Neuronal stem cell (in vitro differentiated cells): ENCODE measurements around the gene SCYL1.

Experiments used
- DNase-seq: peaks from one replicate; pipeline ENCODE4 v3.0.0-alpha.2; 2013; ENCODE audit warnings: low spot score
- H2AFZ ChIP-seq: one replicate; pipeline ENCODE4 v1.6.1; 2013; ENCODE audit warnings: mild to moderate bottlenecking, low read length, inconsistent platforms
- H2AK5ac ChIP-seq: 2 replicates; pipeline ENCODE4 v1.6.1; 2013; ENCODE audit warnings: low read depth, mild to moderate bottlenecking, inconsistent platforms, low read length, moderate library complexity, mixed read lengths
- H2BK120ac ChIP-seq: 2 replicates; pipeline ENCODE4 v1.6.1; 2013; ENCODE audit warnings: low read depth, mild to moderate bottlenecking, inconsistent platforms, low read length, moderate library complexity, mixed read lengths
- H2BK12ac ChIP-seq: one replicate; pipeline ENCODE4 v1.6.1; 2013; ENCODE audit warnings: low read length, inconsistent platforms
- H2BK15ac ChIP-seq: 2 replicates; pipeline ENCODE4 v1.6.1; 2013; ENCODE audit warnings: mild to moderate bottlenecking, low read length, inconsistent platforms, mixed read lengths
- H2BK5ac ChIP-seq: one replicate; pipeline ENCODE4 v1.6.1; 2013; ENCODE audit warnings: inconsistent platforms, mild to moderate bottlenecking, low read length, moderate library complexity
- H3K14ac ChIP-seq: one replicate; pipeline ENCODE4 v1.6.1; 2013; ENCODE audit warnings: low read length, inconsistent platforms
- H3K18ac ChIP-seq: 2 replicates; pipeline ENCODE4 v1.6.1; 2013; ENCODE audit warnings: low read length, inconsistent platforms
- H3K23ac ChIP-seq: 2 replicates; pipeline ENCODE4 v1.6.1; 2013; ENCODE audit warnings: low read depth, mild to moderate bottlenecking, mixed read lengths, low read length, inconsistent platforms; ENCODE audit not compliant: poor library complexity
- H3K27ac ChIP-seq: replicated peaks from 3 replicates; pipeline ENCODE4 v1.5.1; 2013; ENCODE audit warnings: low read length, inconsistent platforms
- H3K27me3 ChIP-seq, 3 experiments: 2 replicates each; pipeline ENCODE4 v1.6.1; 2013; ENCODE audit warnings: low read length in 3 of 3, mild to moderate bottlenecking in 2 of 3, inconsistent platforms in 1 of 3, low read depth in 1 of 3, mixed read lengths in 1 of 3, moderate library complexity in 1 of 3; ENCODE audit not compliant: control insufficient read depth in 3 of 3, insufficient read depth in 3 of 3
- H3K36me3 ChIP-seq, 2 donors: replicated peaks in 1 of 2; 2 replicates each; pipeline ENCODE4 v1.6.1; 2013; ENCODE audit warnings: low read length in 2 of 2; ENCODE audit not compliant: control insufficient read depth in 2 of 2, insufficient read depth in 2 of 2
- H3K4ac ChIP-seq: 2 replicates; pipeline ENCODE4 v1.6.1; 2013; ENCODE audit warnings: inconsistent platforms, mild to moderate bottlenecking, low read length, moderate library complexity
- H3K4me1 ChIP-seq, 2 donors: 1 replicate in 1 of 2; 2 replicates in 1 of 2; pipeline ENCODE4 v1.6.1; 2013; ENCODE audit warnings: low read length in 2 of 2, low read depth in 1 of 2; ENCODE audit not compliant: control insufficient read depth in 2 of 2, insufficient read depth in 1 of 2
- H3K4me2 ChIP-seq: one replicate; pipeline ENCODE4 v1.6.1; 2013; ENCODE audit warnings: mild to moderate bottlenecking, low read length, inconsistent platforms; ENCODE audit not compliant: insufficient read depth, poor library complexity, severe bottlenecking
- H3K4me3 ChIP-seq, 2 donors: 2 replicates each; pipeline ENCODE4 v1.5.1; 2013; ENCODE audit warnings: low read length in 2 of 2, mild to moderate bottlenecking in 2 of 2, inconsistent platforms in 1 of 2, moderate library complexity in 1 of 2
- H3K79me1 ChIP-seq: one replicate; pipeline ENCODE4 v1.6.1; 2013; ENCODE audit warnings: low read depth, mild to moderate bottlenecking, inconsistent platforms, low read length, moderate library complexity
- H3K9ac ChIP-seq: one replicate; pipeline ENCODE4 v1.6.1; 2013; ENCODE audit warnings: mild to moderate bottlenecking, low read depth, low read length, inconsistent platforms; ENCODE audit not compliant: poor library complexity
- H3K9me3 ChIP-seq, 2 donors: replicated peaks in 1 of 2; 2 replicates each; pipeline versions ENCODE3 to v1.6.1; 2013; ENCODE audit warnings: low read length in 2 of 2, mild to moderate bottlenecking in 2 of 2, inconsistent platforms in 1 of 2, low read depth in 1 of 2, mixed read lengths in 1 of 2, moderate library complexity in 1 of 2; ENCODE audit not compliant: control insufficient read depth in 2 of 2, insufficient read depth in 1 of 2
- H4K8ac ChIP-seq: one replicate; pipeline ENCODE4 v1.6.1; 2013; ENCODE audit warnings: low read depth, mild to moderate bottlenecking, inconsistent platforms, low read length, moderate library complexity
- H4K91ac ChIP-seq: one replicate; pipeline ENCODE4 v1.6.1; 2013; ENCODE audit warnings: low read length, low read depth, mild to moderate bottlenecking, inconsistent platforms; ENCODE audit not compliant: poor library complexity
- WGBS, 2 donors: extraction: QIAGEN DNeasy Blood & Tissue Kit; methylation state at CpG; one replicate each; pipeline ENCODE4 v1.1.7; 2013; ENCODE audit warnings: missing lambda C conversion rate in 2 of 2, mixed read lengths in 1 of 2; ENCODE audit not compliant: insufficient read length in 2 of 2, insufficient replicate concordance in 1 of 2; ENCODE audit errors: extremely low coverage in 2 of 2; 5-methylcytosine and 5-hydroxymethylcytosine counted together

SCYL1 gene

DNA sequence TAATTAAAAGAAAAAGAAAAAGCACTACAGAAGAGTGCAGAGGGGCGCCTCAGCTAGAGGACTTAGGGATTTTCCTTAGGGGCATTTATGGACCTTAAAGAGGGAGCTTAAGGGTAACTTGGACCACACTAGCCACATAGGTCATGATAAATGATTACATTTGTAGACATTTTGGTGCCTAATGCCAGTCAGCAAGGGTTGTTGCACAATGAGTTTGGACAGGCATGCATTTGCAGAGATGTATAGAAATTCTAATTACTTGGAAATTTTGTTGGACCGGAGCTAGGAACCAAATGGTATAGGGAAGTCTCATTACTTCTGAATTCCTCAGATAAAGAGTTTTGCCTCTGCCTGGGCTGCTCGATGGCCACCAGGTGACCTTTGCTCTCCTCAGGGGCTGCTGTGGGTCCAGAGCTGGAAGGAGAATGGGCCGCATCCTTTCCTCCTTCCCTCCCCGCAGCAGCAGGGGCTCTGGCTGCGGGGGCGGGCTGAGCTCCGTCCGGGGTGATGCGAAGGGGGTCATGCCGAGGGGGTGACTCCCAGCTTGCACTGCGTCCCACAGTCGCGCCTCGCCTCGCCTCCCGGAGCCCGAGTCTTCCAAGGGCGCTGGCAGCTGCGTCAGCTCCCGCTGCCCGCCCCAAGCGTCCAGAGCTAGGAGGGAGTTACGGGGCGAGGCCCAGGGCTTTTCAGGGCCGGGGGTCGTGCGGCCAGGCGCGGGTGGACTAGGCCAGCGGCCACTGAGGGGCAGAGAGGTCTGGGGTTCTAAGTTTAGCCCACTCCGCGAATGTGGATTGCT is 46.3 kb upstream of the SCYL1 start:
- H2BK15ac ChIP-seq: peak overlapping the region; percentile 92
- H3K4me1 ChIP-seq: peaks cover 20 to 24% of the 10 kb centered on the region in 2 donors
- peak overlapping the region; percentile 56 for H3K23ac ChIP-seq
- H3K4me2 ChIP-seq: no peak overlapping the region
- no peak overlapping the region for H4K8ac ChIP-seq
- peak overlapping the region; percentile 76 for H2BK12ac ChIP-seq
- H4K91ac ChIP-seq: no peak overlapping the region
- H2BK120ac ChIP-seq: no peak overlapping the region
- no peaks in the 10 kb centered on the region for H3K27me3 ChIP-seq
- H3K79me1 ChIP-seq: peaks cover 4% of the 10 kb centered on the region
- peak overlapping the region; percentile 3 for H3K27ac ChIP-seq
- WGBS, 2 donors: no CpG with 5 or more reads among the region's 33 CpGs
- H3K9ac ChIP-seq: peak overlapping the region; percentile 45
- H3K18ac ChIP-seq: peak overlapping the region; percentile 48
- H3K14ac ChIP-seq: no peak overlapping the region
- peak overlapping the region; percentile 70 for H2AFZ ChIP-seq
- DNase-seq: no peak
- H2AK5ac ChIP-seq: peak overlapping the region; percentile 51
- H3K4me3 ChIP-seq: peak overlapping the region in 1 of 2 donors; percentile 21
- H3K4ac ChIP-seq: peak overlapping the region; percentile 47
- no peaks in the 10 kb centered on the region for H3K9me3 ChIP-seq
- peak overlapping the region; percentile 15 for H2BK5ac ChIP-seq
- H3K36me3 ChIP-seq: no peaks in the 10 kb centered on the region

DNA sequence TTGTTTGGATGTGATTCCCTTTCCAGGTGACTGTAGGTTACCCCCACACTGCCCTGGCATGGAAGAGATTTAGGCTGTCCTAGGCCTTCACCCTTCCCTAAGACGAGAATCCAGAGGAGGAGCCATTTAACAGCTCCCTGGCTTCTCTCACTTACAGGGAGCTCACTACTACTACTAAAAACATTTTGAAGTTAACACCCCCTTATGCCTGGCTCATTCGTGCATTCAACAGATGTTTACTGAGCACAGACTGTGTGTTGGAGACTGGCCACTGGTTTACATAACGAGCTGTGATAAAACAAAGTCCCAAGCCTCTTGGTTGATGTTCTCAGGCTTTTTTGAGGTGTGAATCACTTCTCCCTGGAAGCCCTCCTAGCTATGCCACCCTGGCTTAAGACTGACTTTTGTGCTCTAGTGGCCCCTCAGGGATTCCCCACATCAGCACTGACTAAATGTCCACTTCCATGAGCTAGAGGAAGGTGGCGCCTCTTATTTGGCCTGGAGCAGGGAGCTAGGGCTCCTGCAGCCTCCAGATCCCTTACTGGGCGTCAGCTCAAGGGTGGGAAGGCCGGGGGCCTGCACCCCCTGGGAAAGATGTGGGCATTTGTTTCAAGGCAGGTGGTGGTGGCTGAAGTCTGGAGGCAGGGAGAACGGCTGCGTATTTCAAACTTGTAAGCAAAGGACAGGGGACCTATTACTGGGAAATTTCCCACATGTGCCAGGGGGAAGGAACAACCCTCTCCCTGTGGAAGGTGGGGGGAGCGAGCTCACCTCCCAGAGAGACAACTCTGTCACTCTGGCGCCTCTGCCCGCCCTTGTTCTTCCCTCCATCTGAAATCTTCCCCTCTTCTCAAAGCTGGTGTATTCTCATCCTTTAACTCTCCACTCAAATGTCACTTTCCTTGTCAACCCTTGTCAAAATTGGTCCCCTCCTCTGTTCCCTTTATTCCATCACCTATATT is 45.4 kb upstream of the SCYL1 start:
- H3K79me1 ChIP-seq: peaks cover 4% of the 10 kb centered on the region

DNA sequence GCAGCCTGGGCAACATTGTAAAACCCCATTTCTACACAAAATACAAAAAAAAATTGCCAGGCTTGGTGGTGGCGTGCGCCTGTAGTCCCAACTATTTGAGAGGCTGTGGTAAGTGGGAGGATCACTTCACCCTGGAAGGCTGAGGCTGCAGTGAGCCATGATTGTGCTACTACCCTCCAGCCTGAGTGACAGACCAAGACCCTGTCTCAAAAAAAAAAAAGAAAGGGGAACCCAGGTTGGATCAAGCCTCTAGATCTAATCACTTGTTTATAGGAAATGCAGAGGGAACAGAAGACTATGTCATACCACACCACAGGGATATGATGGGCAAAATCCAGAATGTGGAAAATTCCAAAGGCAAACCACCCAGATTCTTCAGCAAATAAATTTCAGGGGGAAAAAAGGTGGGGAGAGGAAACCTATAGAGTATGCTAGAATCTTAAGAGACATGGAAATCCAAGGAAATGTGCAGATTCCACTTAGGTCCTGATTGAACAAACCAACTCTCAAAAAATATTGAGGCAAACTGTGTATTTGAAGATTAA is 42.5 kb upstream of the SCYL1 start:
- no peak overlapping the region for H2BK12ac ChIP-seq
- no peaks in the 10 kb centered on the region for H3K27me3 ChIP-seq
- no peak overlapping the region for H4K91ac ChIP-seq
- H3K4me1 ChIP-seq: peaks cover 33 to 38% of the 10 kb centered on the region in 2 donors
- no peak overlapping the region for H2BK120ac ChIP-seq
- H3K4ac ChIP-seq: no peak overlapping the region
- no peaks in the 10 kb centered on the region for H3K9me3 ChIP-seq
- no peak overlapping the region for H3K9ac ChIP-seq
- no CpG with 5 or more reads among the region's 2 CpGs for WGBS, 2 donors
- H2BK5ac ChIP-seq: no peak overlapping the region
- H2AFZ ChIP-seq: no peak overlapping the region
- H3K79me1 ChIP-seq: peaks cover 5% of the 10 kb centered on the region
- no peak overlapping the region for H4K8ac ChIP-seq
- no peak overlapping the region for H2BK15ac ChIP-seq
- no peak overlapping the region for H3K4me3 ChIP-seq
- no peaks in the 10 kb centered on the region for H3K36me3 ChIP-seq
- H3K4me2 ChIP-seq: no peak overlapping the region
- H2AK5ac ChIP-seq: no peak overlapping the region
- no peak overlapping the region for H3K23ac ChIP-seq
- no peak overlapping the region for H3K18ac ChIP-seq
- H3K14ac ChIP-seq: no peak overlapping the region
- no peak overlapping the region for H3K27ac ChIP-seq
- DNase-seq: no peak

More for the DNA sequence above, 45.4 kb upstream of the SCYL1 start:
- WGBS, 2 donors: no CpG with 5 or more reads among the region's 11 CpGs
- Histone ChIP-seq H3K9ac (no peak overlapping the region), H3K23ac (no peak overlapping the region), H3K36me3 (no peaks in the 10 kb centered on the region), H2AK5ac (peak overlapping the region; percentile 16), H2BK12ac (peak overlapping the region; percentile 10), H3K4me1 (peaks cover 20 to 24% of the 10 kb centered on the region in 2 donors), H3K9me3 (no peaks in the 10 kb centered on the region), H3K18ac (peak overlapping the region; percentile 11), H2AFZ (peak overlapping the region; percentile 70), H3K4me3 (peak overlapping the region in 1 of 2 donors; percentile 21), H3K27me3 (no peaks in the 10 kb centered on the region), H3K27ac (peak overlapping the region; percentile 3), H2BK5ac (peak overlapping the region; percentile 15), H2BK15ac (peak overlapping the region; percentile 92), H4K8ac (no peak overlapping the region), H2BK120ac (no peak overlapping the region), H3K14ac (no peak overlapping the region), H4K91ac (no peak overlapping the region), H3K4me2 (peak overlapping the region; percentile 27), H3K4ac (no peak overlapping the region)
- no peak for DNase-seq
